IPS-20b (cell line): ENCODE results near the gene XPO6.
A peak's percentile ranks its signal among the peaks of the same experiment; 100 is the strongest.
"Not testable (repeated sequence)": the region's sequence is repeated elsewhere in the genome, so short reads cannot be mapped to it uniquely, and the experiment has no call there.

ENCODE experiments used
- H3K27ac ChIP-seq: one replicate; pipeline ENCODE4 v1.5.1; 2013; ENCODE audit warnings: low read length
- H3K27me3 ChIP-seq: 2 replicates; pipeline ENCODE4 v1.6.1; 2013; ENCODE audit warnings: mild to moderate bottlenecking, low read length, inconsistent platforms; ENCODE audit not compliant: insufficient read depth
- H3K36me3 ChIP-seq: 2 replicates; pipeline ENCODE4 v1.6.1; 2013; ENCODE audit warnings: low read depth, mild to moderate bottlenecking, inconsistent platforms, low read length, moderate library complexity; ENCODE audit not compliant: insufficient read depth
- H3K4me1 ChIP-seq: 2 replicates; pipeline ENCODE4 v1.6.1; 2013; ENCODE audit warnings: mild to moderate bottlenecking, control low read depth, inconsistent platforms, low read length, moderate library complexity; ENCODE audit not compliant: insufficient read depth
- H3K4me3 ChIP-seq: 2 replicates; pipeline ENCODE4 v1.5.1; 2013; ENCODE audit warnings: mild to moderate bottlenecking, low read length, inconsistent platforms
- H3K9ac ChIP-seq: 2 replicates; pipeline ENCODE4 v1.6.1; 2013; ENCODE audit warnings: low read depth, mild to moderate bottlenecking, inconsistent platforms, low read length, moderate library complexity
- H3K9me3 ChIP-seq: 2 replicates; pipeline ENCODE4 v1.6.1; 2013; ENCODE audit warnings: mild to moderate bottlenecking, low read depth, low read length, inconsistent platforms; ENCODE audit not compliant: insufficient read depth

Gene XPO6

GRCh38 chr16:28211758-28212531, at the start of gene XPO6:
Gene XPO6 (minus strand): TSS chr16:28211965. CDS start chr16:28211368, 597 bp downstream.
- Histone ChIP-seq H3K36me3 (peaks cover 23% of the 10 kb centered on the region), H3K27ac (peak within 1 kb of the TSS; percentile 78), H3K4me3 (peak within 1 kb of the TSS; percentile 88), H3K4me1 (peaks cover 7% of the 10 kb centered on the region; the same call in 1 of the 2 replicates), H3K9ac (peak within 1 kb of the TSS; percentile 70; the same call in 1 of the 2 replicates), H3K9me3 (no peaks in the 10 kb centered on the region), H3K27me3 (no peaks in the 10 kb centered on the region)

GRCh38 chr16:28260193-28260592, 48.4 kb upstream of the XPO6 start:
- Histone ChIP-seq H3K9ac (peak overlapping the region; percentile 0; the same call in 1 of the 2 replicates), H3K4me1 (peaks cover 15% of the 10 kb centered on the region; the same call in 1 of the 2 replicates), H3K36me3 (no peaks in the 10 kb centered on the region), H3K4me3 (peak overlapping the region; percentile 19; the same call in 1 of the 2 replicates), H3K9me3 (no peaks in the 10 kb centered on the region), H3K27ac (no peak overlapping the region), H3K27me3 (no peaks in the 10 kb centered on the region)

DNA sequence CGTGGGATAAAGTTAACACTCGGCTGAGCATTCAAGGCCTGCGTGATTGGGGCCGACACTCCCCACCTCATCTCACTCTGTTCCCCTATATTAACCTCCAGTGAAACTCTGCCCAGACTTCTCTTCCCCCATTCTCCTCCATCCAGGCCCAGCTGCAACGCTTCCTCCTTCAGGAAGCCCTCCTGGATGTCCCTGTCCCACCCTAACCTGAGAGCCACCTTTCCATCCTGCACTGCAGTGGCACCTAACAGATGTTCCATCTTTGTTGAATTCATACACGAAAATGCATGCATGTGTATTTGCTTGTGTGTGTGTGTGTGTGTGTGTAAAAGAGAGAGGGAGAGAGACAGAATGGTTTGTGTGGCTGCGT, 48.0 kb upstream of the XPO6 start:
- H3K9ac ChIP-seq = peak overlapping the region; percentile 0; the same call in 1 of the 2 replicates

GRCh38 chr16:28259091-28259780, 47.5 kb upstream of the XPO6 start:
- Histone ChIP-seq H3K9ac (peak overlapping the region; percentile 40; the same call in 1 of the 2 replicates), H3K27ac (no peak overlapping the region), H3K4me1 (peaks cover 15% of the 10 kb centered on the region; the same call in 1 of the 2 replicates), H3K36me3 (no peaks in the 10 kb centered on the region), H3K4me3 (peak overlapping the region; percentile 50; the same call in 1 of the 2 replicates), H3K27me3 (no peaks in the 10 kb centered on the region), H3K9me3 (no peaks in the 10 kb centered on the region)

More for the DNA sequence above, 48.0 kb upstream of the XPO6 start:
- Histone ChIP-seq H3K36me3 (no peaks in the 10 kb centered on the region), H3K27me3 (no peaks in the 10 kb centered on the region), H3K4me1 (peaks cover 15% of the 10 kb centered on the region; the same call in 1 of the 2 replicates), H3K9me3 (no peaks in the 10 kb centered on the region), H3K27ac (no peak overlapping the region), H3K4me3 (peak overlapping the region; percentile 19; the same call in 1 of the 2 replicates)

GRCh38 chr16:28258567-28258966, 46.8 kb upstream of the XPO6 start:
- Histone ChIP-seq H3K4me3 (peak overlapping the region; percentile 50; the same call in 1 of the 2 replicates), H3K9ac (peak overlapping the region; percentile 40; the same call in 1 of the 2 replicates), H3K9me3 (no peaks in the 10 kb centered on the region), H3K27ac (no peak overlapping the region), H3K4me1 (peaks cover 15% of the 10 kb centered on the region; the same call in 1 of the 2 replicates), H3K36me3 (no peaks in the 10 kb centered on the region), H3K27me3 (no peaks in the 10 kb centered on the region)

- Histone ChIP-seq H3K4me3 (no peak overlapping the region), H3K9ac (no peak overlapping the region), H3K27ac (no peak overlapping the region), H3K27me3 (no peaks in the 10 kb centered on the region), H3K4me1 (peaks cover 10% of the 10 kb centered on the region; the same call in 1 of the 2 replicates), H3K36me3 (no peaks in the 10 kb centered on the region), H3K9me3 (no peaks in the 10 kb centered on the region)
These were observed 45.5 kb upstream of the XPO6 start for GRCh38 chr16:28257256-28257655.

DNA sequence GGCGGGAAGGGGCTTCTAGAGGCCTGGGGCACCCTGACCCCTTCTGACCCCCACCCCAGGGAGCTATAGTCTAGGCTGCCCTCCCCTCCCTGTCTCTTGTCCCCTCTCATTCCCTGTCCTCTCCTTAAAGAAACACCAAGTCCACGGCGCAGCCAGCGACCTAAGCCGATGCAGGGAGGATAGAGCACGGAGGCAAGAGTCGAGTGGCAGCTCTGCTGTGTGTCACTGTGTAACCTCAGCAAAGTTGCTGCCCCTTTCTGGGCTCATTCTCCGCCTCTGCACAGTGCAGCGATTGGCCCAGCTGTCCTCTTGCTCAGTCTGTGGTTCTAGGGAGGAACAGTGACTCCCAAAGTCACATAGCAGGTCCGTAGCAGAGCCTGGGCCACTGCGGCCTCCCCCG, 44.1 kb upstream of the XPO6 start:
- Histone ChIP-seq H3K9ac (no peak overlapping the region), H3K9me3 (no peaks in the 10 kb centered on the region), H3K27me3 (no peaks in the 10 kb centered on the region), H3K36me3 (no peaks in the 10 kb centered on the region), H3K27ac (no peak overlapping the region), H3K4me3 (no peak overlapping the region), H3K4me1 (peaks cover 13% of the 10 kb centered on the region; the same call in 1 of the 2 replicates)

DNA sequence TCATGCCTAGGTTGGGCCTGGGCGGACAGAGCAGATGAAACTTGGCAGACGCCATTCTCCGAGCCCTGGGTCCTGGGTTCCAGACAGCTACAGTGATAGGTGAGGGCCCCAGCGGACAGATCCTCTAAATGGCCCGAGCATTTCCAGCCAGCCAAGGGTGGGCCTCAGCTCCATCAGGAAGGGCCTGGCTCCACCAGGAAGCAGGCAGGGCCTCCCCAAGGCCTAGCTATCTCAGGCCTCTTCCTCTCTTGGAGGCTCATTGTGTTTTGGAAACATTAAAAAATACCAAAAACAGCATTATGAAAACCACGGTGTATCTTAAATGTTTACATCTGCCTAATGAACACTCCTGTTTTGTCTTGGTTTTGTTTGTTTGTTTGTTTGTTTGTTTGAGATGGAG, 42.4 kb upstream of the XPO6 start:
- H3K27ac ChIP-seq = no peak overlapping the region
- no peaks in the 10 kb centered on the region for H3K27me3 ChIP-seq

DNA sequence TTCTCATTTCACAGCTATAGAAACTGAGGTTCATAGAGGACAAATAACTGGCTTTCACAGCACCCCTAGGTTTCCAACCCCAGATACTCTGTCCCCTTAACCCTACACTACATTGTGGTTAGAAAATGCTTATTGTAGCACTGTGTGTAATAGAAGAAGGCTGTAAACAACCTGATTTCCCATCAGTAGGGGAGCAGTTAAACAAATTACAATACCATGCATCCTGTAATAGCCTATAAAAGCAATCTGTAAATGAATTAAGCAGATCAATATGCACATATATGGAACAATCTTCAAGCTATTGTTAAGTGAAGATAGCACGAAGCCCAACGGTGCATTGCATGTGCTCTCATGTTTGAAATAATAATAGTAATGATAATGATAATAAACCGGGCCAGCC, 39.2 kb upstream of the XPO6 start:
- no peaks in the 10 kb centered on the region for H3K9me3 ChIP-seq
- H3K27me3 ChIP-seq = no peaks in the 10 kb centered on the region
- H3K36me3 ChIP-seq = no peaks in the 10 kb centered on the region
- peaks cover 7% of the 10 kb centered on the region; the same call in 1 of the 2 replicates for H3K4me1 ChIP-seq
- no peak overlapping the region for H3K4me3 ChIP-seq
- no peak overlapping the region for H3K9ac ChIP-seq
- H3K27ac ChIP-seq = no peak overlapping the region

More for the DNA sequence above, 42.4 kb upstream of the XPO6 start:
- Histone ChIP-seq H3K36me3 (no peaks in the 10 kb centered on the region), H3K9ac (no peak overlapping the region), H3K9me3 (no peaks in the 10 kb centered on the region), H3K4me1 (peaks cover 8% of the 10 kb centered on the region; the same call in 1 of the 2 replicates), H3K4me3 (no peak overlapping the region)

DNA sequence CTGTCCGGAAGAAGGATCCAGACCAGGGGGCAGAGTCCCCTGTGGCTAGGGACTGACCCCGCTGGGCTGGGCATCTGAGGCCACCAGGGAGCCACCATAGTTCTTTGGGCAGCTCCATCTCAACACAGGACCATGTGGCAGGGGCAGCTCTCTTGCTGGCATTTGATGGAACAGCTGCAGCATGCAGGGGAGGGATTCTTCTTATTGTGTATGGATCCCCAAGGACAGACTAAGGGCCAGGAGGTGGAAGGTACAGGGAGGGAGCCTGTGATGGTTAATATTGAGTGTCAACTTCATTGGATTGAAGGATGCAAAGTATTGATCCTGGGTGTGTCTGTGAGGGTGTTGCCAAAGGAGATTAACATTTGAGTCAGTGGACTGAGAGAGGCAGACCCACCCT, 37.7 kb upstream of the XPO6 start:
- H3K4me1 ChIP-seq, H3K4me3 ChIP-seq, H3K27me3 ChIP-seq, H3K36me3 ChIP-seq, H3K27ac ChIP-seq, H3K9ac ChIP-seq, H3K9me3 ChIP-seq: not testable (repeated sequence)

DNA sequence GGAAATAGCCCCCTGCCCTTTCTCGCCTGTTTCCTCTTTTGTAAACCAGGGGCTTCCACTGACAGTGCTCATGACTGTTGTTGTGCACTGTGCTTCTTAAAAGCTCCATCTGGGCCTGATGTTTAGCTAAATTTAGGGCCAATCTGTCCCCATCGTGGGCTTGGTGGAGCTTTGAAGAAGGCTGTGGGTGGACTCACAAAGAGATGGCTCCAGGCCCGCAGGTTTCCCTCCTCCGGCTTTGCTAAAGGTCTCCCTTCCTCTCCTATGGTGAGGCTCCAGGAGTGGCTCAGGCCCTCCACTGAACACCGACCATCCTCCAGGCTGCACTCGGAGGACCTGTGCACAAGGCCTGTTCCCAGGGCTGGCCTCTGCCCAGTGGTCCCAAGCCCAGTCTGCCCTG, 30.2 kb upstream of the XPO6 start:
- H3K4me1 ChIP-seq = no peaks in the 10 kb centered on the region
- H3K27ac ChIP-seq = no peak overlapping the region
- H3K36me3 ChIP-seq = no peaks in the 10 kb centered on the region
- no peak overlapping the region for H3K4me3 ChIP-seq
- no peaks in the 10 kb centered on the region for H3K27me3 ChIP-seq
- H3K9me3 ChIP-seq = peaks cover 6% of the 10 kb centered on the region; the same call in 1 of the 2 replicates
- H3K9ac ChIP-seq = no peak overlapping the region
